Stimulated activated CD8-positive, alpha-beta memory T cell treated with anti-CD3 and anti-CD28 coated beads, Interleukin-15, amount 100 ng/mL, for 1 hour (primary cell): ENCODE measurements around the gene MSGN1.
"Not testable (repeated sequence)": the region's sequence is repeated elsewhere in the genome, so short reads cannot be mapped to it uniquely, and the experiment has no call there.

Source experiments
- DNase-seq: peaks from one replicate; pipeline ENCODE4 v3.0.0-alpha.2; 2020; ENCODE audit warnings: low read depth

The MSGN1 gene

DNA sequence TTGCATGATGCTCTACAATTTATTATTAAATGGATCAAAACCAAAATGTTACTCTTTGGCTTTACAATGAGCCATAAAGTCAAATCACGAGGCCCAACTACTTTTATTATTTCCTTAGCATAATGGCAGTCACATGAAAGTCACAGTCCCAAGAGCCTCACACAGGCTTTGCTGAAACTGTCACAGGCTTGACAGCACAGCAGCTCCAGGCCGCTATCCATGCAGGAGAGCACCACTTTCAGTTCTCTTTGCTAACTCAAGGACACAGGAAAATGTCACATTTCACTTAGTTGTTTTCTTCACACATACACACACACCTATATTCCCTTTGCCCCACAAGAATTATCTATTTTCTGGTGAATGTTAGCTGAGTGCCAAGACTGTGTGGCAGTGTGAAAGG, 11.1 kb upstream of the MSGN1 start:
- no peak for DNase-seq

DNA sequence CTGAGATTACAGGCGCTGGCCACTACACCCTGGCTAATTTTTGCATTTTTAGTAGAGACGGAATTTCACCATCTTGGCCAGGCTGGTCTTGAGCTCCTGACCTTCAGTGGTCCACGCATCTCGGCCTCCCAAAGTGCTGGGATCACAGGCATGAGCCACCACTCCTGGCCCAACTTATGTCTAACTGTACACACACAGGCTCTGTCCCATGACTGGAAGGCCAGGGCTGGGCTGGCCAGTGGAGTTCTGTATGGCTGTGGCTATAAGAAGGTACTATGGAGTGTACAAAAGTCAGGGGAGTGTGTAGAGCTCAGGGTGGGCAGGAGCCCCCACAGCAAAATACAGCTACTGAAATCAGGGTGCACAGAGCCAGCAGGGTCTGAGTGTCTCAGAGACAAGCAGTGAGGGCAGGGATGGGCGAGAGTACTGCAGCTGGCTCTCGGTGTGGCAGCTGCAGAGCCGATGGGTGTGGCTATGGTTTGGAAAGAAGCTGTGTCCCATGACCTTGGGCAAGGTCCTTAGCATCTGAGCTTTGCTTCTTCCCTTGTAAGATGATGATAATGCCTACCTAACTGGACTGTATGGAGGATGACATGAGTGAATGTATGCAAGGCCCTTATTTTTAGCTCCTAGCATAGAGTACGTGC, 10.4 kb upstream of the MSGN1 start:
- DNase-seq = no peak

DNA sequence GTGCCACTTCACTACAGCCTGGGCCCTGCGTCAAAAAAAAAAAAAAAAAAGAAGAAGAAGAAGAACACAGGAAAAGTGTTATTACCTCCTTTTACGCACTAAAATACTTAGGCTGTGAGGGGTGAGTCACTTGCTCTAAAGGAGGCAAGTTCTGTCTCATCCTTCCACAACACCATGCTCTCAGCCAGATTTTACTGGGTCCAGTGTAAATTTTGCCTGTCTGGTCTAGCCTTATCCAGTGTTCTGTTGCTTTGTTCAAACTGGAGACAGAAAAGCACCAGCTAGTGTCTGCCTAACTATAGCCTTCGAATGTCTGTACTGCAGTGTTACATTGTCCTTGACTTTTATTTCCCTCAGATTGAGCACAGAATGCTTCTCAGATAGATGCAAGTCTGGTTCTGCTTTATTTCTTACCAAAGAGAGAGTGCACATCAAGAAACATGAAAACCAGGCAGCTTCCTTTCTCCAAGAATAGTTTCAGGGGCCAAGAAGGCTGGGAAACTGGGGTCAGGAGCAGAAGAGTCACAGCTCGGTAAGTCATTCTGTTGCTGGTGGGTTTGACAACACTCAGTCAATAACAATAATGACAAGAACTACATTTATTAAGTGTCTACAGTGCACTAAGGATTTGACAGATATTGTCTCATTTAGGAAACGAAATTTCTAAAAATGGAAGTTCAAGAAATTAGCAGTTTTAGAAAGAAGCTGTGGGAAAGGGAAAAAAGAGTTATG, 3.1 kb upstream of the MSGN1 start:
- DNase-seq = no peak

DNA sequence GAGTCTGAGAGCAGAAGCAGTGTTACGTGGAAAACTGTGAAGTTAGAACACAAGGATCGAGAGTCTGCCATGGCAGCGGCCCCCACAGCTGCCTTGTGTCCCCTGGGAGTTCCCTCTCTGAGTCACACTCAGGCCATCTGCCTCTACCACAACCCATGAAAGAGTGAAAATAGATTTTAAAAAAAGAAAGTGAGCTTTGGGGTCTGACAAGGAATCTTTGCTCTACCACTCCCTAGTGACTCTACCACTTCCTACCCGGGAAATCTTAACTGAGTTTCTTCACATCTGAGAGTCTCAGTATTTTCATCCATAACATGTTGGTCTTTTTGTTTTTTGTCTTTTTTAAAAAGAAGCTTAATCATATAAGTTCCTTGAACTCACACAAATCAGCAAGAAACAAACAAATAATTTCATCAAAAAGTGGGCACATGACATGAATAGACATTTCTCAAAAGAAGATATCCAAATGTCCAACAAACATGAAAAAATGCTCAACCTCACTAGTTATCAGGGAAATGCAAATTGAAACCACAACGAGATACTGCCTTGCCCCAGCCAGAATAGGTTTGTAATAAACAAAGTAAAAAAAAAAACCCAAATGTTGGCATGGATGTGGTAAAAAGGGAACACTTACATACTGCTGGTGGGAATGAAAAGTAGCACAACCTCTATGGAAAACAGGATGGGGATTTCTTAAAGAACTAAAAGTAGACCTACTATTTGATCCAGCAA, 2.4 kb upstream of the MSGN1 start:
- no peak for DNase-seq

DNA sequence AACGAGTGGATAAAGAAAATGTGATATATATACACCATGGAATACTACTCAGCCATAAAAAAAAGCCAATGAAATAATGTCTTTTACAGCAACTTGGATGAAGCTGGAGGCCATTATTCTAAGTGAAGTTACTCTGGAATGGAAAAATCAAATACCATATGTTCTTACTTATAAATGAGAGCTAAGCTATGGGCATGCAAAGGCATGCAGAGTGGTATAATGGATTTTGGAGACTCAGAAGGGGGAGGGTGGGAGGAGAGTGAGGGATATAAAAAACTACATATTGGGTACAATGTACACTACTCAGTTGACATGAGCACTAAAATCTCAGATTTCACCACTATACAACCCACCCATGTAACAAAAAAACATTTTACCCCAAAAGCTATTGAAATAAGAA, 1.7 kb upstream of the MSGN1 start:
- DNase-seq = no peak

DNA sequence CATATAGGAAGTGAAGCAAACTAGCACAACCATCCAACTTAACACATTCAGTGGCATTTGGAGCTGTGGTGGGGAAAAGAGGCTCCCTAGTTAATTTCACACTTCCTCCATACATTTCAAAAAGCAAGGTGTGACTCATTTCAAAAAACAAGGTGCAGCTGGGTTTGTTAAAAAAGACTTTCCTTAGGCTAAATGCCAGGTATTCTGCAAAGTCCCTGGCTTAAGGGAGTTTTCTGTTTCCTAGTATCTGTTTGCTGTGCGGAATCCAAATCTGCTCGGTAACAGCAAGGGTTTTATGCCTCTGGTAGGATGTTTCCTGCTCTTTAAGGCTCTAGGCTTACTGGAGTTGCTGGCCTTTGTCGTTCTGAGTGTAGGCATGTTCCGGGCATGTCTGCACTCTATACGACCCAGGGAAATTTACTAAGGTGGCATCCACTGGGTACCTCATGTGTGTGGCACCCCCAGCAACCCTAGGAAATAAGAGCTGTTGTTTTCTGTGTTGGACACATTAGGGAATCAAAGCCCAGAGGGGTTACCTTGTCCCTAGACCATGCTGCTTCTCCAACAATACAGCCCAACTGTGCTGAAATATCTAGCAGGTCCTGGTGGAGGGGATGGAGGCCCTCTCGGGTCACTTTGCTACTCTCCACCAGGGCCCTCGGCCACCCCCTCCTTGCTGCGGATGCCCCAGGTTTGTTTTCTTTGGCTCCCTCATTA, 634 bp upstream of the MSGN1 start:
- DNase-seq = no peak

DNA sequence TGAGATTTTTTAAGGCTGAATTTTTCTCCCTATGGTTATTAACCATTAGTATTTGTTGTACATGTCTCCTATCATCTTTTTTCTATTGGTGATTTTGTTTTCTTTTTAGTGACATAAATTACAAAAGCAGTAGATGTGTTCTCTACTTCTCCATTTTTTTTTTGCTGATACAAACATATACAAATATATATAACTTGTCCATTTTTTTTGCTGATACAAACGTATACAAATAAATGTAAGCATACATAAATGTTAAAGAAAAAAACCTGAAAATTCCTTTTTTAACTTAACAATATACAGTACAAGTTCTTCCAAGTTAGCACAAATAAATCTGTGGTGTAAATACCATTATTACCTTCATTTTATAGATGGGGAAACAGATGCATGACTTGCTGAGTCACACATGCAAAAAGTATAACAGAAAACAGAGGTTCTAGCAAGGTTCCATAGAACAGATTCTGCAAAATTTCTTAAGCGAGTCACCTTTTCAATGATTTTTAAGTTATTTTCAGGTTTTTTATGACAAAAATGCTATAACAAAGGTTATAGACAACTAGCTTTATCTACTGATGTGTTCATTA, 2.1 kb downstream of the MSGN1 start:
- no peak for DNase-seq

DNA sequence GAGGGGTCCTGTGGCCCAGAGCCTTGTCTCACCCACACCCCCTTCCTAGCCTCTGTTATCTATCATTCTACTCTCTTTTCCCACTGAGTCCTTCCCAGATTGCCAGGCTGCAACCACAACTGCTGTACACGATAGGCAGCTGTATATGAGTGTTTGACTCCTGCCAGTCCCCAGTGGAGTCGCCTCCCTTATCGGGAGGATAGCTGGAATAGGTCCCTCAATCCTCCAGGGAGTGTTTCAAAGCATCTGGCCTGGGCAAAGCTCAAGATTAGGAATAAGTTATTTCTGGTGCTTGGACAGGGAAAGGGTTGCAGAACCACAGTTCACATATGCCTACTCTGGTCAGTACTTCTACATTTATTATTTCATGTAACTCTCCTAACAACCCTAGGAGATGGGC, 4.8 kb downstream of the MSGN1 start:
- no peak for DNase-seq

DNA sequence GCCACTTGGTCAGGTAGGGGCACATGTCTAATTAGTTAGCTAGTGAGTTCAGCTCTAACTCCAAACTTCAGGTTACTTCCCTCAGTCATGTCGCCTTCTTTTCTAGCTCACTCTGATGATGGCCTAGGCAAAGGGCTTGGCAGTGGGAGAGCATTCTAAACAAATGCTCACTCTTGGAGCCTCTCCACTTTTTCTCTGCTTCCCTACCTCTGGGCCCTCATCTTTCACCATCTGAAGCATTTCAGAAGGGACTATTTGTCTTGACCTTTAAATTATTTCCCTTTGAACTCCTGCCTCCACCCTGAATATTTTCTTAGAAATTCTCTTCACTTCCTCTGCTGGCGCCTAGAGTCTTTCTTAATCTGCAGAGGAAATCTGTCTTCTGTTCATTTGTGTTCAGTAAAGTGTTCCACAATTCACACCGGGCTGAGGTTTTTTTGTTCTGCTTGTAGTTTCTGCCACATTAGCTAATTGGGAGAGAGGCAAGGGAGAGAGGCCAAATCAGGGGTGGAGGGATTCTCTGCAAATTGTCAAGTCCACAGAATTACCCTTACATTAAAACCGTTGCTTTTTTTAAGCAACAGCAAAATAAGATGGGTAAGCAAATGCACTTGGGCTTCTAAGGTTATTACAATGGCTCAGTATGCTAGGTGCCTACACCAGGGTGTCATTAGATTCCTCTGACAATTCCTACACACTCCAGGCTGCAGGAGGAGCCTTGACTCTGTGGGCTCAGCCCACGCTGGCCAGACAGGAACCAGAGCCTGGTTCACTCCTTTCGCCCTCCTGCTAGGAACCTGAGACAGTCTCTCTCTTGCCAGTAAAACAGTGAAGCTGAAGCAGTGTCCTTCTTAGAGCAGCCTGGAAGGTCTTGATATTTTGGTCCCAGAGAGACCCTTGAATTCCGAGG, 5.5 kb downstream of the MSGN1 start:
- no peak for DNase-seq

DNA sequence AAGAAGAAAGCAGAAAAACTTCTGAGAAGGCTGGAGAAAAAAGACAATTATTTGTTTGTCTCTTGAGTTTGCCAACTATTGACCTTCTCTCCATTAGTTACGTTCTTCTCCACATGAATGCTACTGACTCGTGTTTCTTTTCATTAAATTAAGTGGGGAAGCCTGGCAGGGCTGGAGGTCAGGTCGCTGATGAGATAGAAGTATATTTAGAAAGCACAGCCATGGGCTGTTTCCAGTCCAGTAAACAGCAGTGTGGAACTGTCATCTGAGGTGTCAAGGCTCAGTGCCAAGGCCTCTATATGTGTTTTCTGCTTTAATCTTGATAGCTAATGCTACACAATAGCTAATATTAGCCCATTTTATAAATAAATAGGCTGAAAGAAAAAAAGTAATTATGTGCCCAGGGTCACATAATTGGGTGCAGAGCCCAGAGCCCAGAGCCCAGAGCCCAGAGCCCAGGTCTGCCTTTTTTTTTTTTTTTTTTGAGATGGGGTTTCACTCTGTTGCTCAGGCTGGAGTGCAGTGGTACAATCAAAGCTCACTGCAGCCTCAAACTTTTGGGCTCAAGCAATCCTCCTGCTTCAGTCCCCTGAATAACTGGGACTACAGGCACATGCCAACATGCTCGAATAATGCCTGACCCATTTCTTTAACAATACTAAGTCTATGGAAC, 6.3 kb downstream of the MSGN1 start:
- DNase-seq = no peak

DNA sequence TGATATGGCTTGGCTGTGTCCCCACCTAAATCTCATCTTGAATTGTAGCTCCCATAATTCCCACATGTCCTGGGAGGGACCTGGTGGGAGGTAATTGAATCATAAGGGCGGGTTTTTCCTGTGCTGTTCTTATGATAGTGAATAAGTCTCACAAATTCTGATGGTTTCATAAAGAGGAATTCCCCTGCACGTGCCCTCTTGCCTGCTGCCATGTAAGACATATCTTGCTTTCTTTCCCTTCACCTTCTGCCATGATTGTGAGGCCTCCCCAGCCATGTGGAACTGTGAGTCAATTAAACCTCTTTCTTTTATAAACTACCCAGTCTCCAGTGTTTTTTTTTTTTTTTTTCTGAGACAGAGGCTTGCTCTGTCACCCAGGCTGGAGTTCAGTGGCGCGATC, 7.4 kb downstream of the MSGN1 start:
- not testable (repeated sequence) for DNase-seq

DNA sequence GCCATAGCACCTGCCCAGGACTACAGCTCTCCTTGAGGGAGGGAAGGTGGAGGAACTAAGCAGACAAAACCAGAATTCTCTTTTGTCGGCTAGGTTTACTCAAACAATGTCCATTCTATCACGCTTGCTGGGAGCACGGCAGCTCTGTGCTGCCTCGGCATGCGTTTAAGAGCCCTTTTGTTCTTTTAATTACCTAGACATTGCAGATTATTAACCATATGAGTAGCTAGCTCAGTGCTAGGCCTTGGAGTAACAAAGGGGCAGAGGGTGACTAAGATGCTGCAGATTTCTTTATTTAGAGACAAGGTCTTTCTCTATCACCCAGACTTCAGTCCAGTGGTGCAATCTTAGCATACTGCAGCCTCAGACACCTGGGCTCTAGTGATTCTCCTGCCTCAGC, 11.1 kb downstream of the MSGN1 start:
- DNase-seq = no peak

DNA sequence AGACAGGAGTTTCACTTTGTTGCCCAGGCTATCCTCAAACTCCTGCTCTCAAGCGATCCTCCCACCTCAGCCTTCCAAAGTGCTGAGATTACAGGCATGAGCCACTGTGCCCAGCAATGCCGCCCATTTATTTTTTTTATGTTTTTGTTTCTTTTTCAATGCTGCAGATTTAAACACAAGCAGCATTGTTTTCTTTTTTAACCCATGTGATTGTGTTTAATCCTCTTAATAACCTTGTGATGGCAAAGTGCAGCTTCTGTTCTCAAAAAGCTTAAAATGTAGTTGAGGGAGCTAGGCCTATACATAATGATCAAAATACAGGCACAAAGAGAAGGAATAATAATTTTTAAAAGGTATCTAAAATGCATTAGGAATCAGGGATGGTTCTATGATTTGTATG, 11.5 kb downstream of the MSGN1 start:
- DNase-seq = no peak

DNA sequence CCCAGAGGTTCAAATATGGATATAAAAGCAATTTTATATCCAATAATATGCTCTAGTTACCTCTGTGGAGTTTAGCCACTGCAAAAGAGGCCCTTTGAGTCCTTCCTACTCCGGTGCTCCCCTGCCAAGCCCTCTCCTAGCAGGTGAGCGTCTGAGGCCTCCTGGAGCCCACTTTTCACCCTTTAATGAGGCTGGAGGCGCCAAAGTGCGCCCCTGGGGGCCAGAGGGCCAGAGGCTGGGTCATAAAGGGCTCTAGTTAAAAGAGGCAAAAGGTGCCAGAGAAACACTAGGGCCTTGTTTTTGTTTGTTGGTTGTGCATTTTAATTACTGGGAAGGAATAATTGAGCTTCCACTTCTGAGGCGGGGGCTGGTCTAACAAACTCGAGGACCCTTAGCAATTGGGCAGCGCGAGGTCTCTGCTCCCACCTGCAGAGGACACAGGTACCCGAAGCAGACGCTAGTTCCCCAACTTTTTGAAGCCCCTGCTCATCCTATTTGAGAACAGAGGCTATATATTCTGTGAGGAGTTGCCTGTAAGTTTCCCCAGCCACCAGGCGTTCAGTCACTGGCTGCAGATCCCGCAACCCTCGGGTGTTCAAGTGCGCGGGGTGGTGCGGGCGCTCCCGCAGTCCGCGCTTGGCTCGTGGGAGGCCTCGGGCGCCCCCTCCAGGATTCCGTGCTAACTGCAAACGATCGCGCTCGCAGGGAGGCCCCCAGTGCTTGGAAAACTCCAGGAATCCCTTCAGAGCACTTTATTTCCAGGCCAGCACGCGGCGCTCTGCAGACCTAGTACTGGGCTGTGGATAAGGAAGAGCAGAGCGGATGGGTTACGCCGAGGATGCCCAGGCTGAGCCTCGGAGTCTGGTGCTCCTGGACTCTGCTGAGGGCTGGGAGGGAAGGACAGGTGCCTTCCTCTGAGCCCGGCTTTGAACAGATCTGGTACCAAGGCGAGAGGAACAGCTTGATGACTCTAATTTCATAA, 14.1 kb downstream of the MSGN1 start:
- no peak for DNase-seq

DNA sequence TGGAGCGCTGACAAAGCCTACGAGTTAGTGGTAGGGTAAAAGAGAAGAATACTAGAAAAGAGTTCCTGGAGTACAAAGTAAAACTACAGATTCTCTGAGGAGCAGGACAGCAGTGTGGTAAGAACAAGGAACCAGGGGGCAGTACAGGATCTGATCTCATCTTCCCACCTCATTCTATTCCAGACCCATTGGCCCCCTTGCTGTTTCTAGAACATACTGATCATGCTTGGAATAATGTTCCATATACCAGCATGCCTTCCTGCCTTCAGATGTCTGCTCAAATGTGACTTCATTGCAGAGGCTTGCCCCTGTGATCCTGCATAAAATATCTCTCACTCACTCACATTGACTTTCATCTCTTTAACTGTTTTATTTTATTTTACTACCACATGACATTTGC, 19.3 kb downstream of the MSGN1 start:
- no peak for DNase-seq

DNA sequence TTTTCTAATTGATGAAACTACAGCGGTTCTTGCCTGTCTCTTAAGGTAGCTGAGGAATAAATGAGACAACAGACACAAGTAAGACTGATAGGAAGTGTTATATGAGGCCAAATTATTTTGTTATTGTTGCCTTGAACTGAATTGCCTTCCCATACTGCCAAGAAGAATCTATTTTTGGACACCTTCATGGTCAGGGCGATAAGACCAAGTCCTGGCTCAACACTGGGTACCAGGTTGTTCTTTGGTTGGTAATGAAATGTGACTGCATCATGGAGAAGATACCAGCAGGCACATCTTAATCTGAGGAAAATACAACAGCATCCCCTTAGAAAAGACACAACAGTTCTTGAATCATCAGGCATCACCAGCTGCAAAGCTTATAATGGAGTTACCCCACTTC, 23.7 kb downstream of the MSGN1 start:
- DNase-seq = no peak

DNA sequence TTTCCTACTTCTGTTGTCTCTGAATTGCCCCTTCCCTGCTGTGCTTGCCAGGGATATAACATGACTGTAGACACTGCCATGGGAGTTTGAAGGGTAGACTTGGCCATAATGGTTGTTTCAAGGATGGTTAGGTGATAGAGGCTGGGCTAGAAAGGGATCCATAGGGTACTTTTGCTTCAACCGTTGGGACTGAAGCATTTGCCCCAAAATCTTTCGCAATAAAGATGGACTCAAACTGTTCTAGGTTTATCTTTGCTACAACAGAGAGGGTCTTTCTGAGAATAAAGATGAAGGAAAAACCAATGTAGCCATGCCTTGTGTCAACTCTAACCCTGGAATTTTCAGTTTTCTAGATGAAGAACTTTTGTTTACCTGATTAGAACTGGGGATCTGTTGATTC, 27.2 kb downstream of the MSGN1 start:
- no peak for DNase-seq

DNA sequence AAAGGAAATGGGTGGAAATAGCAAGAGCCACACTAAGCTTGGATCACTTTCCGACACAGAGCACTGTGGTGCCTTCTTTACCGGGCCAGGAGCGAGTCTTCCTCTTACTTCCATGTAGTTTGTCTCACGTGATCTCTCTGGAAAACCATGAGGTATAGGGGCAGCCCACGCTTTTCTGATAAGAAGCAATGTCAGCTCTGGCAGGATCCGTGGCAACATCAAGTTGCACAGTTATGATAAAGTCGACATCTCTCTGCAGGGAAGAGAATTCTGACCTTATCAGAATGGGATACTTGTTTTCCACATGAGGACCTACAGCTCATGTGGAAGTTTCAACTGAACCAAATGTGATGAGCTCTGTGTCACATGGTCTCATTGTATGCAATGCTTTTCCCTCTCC, 29.5 kb downstream of the MSGN1 start:
- no peak for DNase-seq

DNA sequence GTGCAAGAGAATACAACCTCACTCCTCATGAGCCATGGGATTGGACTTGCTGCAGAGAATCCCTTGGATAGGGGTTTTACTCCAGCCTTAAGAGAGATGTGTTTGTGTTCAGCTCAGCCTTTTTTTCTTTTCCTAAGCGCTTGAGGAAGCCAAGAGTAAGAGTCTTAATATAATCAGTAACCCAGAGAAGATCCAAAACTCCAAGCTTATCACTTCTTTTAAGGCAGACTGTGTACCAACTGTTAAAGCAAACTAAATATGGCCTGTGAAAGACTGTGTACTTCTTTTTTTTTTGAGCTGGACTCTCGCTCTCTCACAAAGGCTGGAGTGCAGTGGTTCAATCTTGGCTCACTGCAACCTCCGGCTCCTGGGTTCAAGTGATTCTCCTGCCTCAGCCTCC, 30.4 kb downstream of the MSGN1 start:
- no peak for DNase-seq

DNA sequence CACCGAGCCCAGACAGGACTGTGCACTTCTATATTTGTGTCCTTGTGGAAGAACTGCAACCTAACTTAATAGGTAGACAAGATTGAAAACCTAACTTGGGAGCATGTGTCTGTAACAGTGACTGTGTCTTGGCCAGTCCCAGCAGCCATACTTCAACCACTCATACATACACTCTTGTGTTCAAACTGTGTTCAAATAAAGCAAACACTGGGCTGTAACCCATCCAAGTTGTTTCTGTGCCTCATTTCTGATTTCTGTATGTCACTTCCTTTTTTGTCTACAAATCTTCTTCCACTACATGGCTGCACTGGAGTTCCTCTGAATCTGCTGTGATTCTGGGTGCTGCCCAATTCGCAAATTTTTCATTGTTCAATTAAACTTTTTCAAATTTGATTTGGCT, 31.0 kb downstream of the MSGN1 start:
- DNase-seq = no peak
